K562 (cell line): ENCODE results near the gene PRKAA1. TPM values are rescaled to one million over a fixed set of nuclear protein-coding genes. Genes with fewer than 3 reads are reported as not detected.

Source experiments
- NFYB ChIP-seq: IDR thresholded peaks from 2 replicates; pipeline ENCODE4 v1.6.1; 2011; ENCODE audit warnings: mild to moderate bottlenecking, moderate library complexity; ENCODE audit not compliant: insufficient read length; ENCODE audit errors: extremely low read depth
- SRSF9 ChIP-seq: fragments of 200-400 bp; formaldehyde crosslinking; IDR thresholded peaks from 2 replicates; pipeline ENCODE4 v1.6.1; 2017; ENCODE audit warnings: low read depth, low read length, borderline replicate concordance
- STAG1 ChIP-seq: sonication (generic); formaldehyde crosslinking; IDR thresholded peaks from 2 replicates; pipeline ENCODE4 v1.5.0; 2020; ENCODE audit warnings: missing genetic modification reagents, borderline replicate concordance
- TAL1 ChIP-seq: fragments of 450-650 bp; IDR thresholded peaks from 2 replicates; pipeline ENCODE4 v1.6.1; 2016; ENCODE audit warnings: mild to moderate bottlenecking
- YY1 ChIP-seq, 3 experiments: IDR thresholded peaks; 2 replicates each; pipeline ENCODE4 v1.6.1; 2011; ENCODE audit warnings: low read length in 2 of 3, mild to moderate bottlenecking in 2 of 3, moderate library complexity in 2 of 3, borderline replicate concordance in 1 of 3, control low read depth in 1 of 3, low read depth in 1 of 3; ENCODE audit not compliant: insufficient read depth in 3 of 3, insufficient replicate concordance in 2 of 3, control insufficient read depth in 1 of 3, insufficient read length in 1 of 3; ENCODE audit errors: extremely low read depth in 1 of 3
- ZFP1 ChIP-seq: fragments of 450-650 bp; formaldehyde crosslinking; IDR thresholded peaks from 2 replicates; pipeline ENCODE4 v1.4.0; 2020; ENCODE audit warnings: mild to moderate bottlenecking, mixed read lengths
- ZKSCAN8 ChIP-seq: fragments of 200-800 bp; sonication (Bioruptor generic); IDR thresholded peaks from 2 replicates; pipeline ENCODE4 v1.6.1; 2016; ENCODE audit warnings: missing genetic modification characterization, missing compliant biosample characterization
- ZNF212 ChIP-seq: fragments of 450-650 bp; formaldehyde crosslinking; IDR thresholded peaks from 2 replicates; pipeline ENCODE4 v1.4.0; 2020; ENCODE audit warnings: mild to moderate bottlenecking
- ZNF347 ChIP-seq: fragments of 450-650 bp; formaldehyde crosslinking; IDR thresholded peaks from 2 replicates; pipeline ENCODE4 v1.4.0; 2020; ENCODE audit warnings: low read depth, mild to moderate bottlenecking, moderate library complexity
- polyA plus RNA-seq, 8 experiments: library from polyadenylated mRNA; depleted of rRNA in 4 of 8; stranded (reverse) in 5 of 8; unstranded in 3 of 8; fragments of >200 nt; fragmentation: Nextera tagmentation in 2 of 8; fragmentation: Illumina TruSeq in 1 of 8; extraction: Ambion mirVana in 2 of 8; extraction: Trizol in 1 of 8; gene quantifications; 2 replicates each; pipeline versions ENCODE4 v1.2.1 to v1.2.3, GENCODE V29; 2011 to 2014; ENCODE audit warnings: inconsistent platforms in 1 of 8, missing spikeins in 1 of 8
- total RNA-seq, 7 experiments: library from RNA; depleted of rRNA in 6 of 7; stranded (reverse); fragments of >200 nt in 6 of 7; fragmentation: Illumina TruSeq in 2 of 7; extraction: Trizol in 2 of 7; gene quantifications; 2 replicates each; pipeline versions ENCODE4 v1.2.1 to v1.2.3, GENCODE V29; 2011 to 2021; ENCODE audit warnings: low replicate concordance in 1 of 7
- TF ChIP-seq, protein P1 (sequence below): sonication (generic); formaldehyde crosslinking; IDR thresholded peaks from 2 replicates; pipeline ENCODE4 v1.9.0; 2022; ENCODE audit warnings: mild to moderate bottlenecking, missing genetic modification reagents
- TF ChIP-seq, protein P2 (sequence below): fragments of 450-650 bp; IDR thresholded peaks from 2 replicates; pipeline ENCODE4 v1.6.1; 2016; ENCODE audit warnings: low read depth
- TF ChIP-seq, protein P3 (sequence below): sonication (generic); formaldehyde crosslinking; IDR thresholded peaks from 2 replicates; pipeline ENCODE4 v1.8.1; 2023; ENCODE audit warnings: missing genetic modification reagents, mild to moderate bottlenecking, borderline replicate concordance

The PRKAA1 gene
- total and polyA plus RNA-seq, 9 of the 15 experiments (the other 6 are each of a cell fraction or from before 2014, with no cell fraction given): 24.5 to 84.0 (median 51.4) TPM

DNA sequence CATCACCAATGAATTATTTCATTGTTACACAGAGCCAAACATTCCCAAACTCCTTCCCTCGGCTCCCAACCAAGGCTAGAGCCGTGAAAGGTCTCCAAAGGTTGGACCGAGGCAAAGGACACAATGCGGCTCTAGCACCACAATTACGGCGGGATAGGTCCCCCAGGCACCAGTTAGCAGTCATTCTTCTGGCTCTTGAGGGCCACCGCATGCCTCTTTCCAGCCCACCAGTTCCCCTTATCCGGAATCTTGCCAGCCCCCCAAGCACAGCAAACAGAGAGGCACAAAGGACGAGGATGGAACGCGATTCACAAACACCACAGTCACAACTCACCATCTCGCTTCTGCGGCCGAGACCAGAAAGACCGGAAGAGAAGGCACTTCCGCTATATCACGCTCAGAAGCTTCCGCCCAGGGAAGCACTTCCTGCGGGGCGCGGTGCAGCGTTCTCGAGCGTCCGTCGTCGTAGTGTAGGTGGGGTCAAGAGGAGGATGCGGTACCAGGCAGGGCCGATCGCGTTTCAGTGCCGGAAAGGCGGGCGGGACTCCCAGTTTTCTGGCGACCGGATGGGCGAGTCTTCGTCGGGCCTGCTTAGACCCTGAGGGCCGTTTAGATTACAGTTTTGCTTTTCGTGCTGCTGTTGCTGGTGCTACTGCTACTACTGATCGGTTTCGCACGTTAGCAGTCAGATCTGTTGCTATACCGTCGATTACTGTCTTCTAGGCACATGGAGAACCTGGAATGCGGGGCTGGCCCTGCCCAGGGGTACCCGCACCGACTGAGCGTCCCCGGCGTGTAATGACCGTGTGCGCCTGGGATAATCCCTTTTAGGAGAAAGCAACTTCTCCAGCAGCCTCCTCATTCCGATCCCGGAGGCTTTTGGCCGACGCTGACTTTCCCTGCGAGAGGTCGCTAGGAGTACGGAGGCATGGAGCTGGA, 36.9 kb upstream of the PRKAA1 start, which contains the start of gene RPL37 (continued):
- no peak for TF ChIP-seq NFYB
- TF ChIP-seq, protein P1, sequence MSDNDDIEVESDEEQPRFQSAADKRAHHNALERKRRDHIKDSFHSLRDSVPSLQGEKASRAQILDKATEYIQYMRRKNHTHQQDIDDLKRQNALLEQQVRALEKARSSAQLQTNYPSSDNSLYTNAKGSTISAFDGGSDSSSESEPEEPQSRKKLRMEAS (CRISPR knock-in tag): peak; percentile 93
- TF ChIP-seq ZNF347 (CRISPR knock-in tag): no peak
- TF ChIP-seq, protein P2, sequence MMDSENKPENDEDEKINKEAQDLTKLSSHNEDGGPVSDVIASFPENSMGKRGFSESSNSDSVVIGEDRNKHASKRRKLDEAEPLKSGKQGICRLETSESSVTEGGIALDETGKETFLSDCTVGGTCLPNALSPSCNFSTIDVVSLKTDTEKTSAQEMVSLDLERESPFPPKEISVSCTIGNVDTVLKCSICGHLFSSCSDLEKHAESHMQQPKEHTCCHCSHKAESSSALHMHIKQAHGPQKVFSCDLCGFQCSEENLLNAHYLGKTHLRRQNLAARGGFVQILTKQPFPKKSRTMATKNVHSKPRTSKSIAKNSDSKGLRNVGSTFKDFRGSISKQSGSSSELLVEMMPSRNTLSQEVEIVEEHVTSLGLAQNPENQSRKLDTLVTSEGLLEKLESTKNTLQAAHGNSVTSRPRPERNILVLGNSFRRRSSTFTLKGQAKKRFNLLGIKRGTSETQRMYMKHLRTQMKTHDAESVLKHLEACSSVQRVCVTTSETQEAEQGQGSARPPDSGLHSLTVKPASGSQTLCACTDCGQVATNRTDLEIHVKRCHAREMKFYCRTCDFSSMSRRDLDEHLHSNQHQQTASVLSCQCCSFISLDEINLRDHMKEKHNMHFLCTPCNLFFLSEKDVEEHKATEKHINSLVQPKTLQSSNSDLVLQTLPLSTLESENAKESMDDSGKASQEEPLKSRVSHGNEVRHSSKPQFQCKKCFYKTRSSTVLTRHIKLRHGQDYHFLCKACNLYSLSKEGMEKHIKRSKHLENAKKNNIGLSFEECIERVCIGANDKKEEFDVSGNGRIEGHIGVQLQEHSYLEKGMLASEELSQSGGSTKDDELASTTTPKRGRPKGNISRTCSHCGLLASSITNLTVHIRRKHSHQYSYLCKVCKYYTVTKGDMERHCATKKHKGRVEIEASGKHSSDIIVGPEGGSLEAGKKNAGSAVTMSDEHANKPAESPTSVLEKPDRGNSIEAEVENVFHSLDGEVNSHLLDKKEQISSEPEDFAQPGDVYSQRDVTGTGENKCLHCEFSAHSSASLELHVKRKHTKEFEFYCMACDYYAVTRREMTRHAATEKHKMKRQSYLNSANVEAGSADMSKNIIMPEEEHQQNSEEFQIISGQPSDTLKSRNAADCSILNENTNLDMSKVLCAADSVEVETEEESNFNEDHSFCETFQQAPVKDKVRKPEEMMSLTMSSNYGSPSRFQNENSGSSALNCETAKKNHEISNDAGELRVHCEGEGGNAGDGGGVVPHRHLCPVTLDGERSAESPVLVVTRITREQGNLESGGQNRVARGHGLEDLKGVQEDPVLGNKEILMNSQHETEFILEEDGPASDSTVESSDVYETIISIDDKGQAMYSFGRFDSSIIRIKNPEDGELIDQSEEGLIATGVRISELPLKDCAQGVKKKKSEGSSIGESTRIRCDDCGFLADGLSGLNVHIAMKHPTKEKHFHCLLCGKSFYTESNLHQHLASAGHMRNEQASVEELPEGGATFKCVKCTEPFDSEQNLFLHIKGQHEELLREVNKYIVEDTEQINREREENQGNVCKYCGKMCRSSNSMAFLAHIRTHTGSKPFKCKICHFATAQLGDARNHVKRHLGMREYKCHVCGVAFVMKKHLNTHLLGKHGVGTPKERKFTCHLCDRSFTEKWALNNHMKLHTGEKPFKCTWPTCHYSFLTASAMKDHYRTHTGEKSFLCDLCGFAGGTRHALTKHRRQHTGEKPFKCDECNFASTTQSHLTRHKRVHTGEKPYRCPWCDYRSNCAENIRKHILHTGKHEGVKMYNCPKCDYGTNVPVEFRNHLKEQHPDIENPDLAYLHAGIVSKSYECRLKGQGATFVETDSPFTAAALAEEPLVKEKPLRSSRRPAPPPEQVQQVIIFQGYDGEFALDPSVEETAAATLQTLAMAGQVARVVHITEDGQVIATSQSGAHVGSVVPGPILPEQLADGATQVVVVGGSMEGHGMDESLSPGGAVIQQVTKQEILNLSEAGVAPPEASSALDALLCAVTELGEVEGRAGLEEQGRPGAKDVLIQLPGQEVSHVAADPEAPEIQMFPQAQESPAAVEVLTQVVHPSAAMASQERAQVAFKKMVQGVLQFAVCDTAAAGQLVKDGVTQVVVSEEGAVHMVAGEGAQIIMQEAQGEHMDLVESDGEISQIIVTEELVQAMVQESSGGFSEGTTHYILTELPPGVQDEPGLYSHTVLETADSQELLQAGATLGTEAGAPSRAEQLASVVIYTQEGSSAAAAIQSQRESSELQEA: no peak; the same call in 1 of the 2 replicates
- TF ChIP-seq ZFP1 (CRISPR knock-in tag): no peak
- TF ChIP-seq TAL1: peak; percentile 3; the same call in 1 of the 2 replicates
- TF ChIP-seq YY1 (IDR thresholded peaks at IDR 0.05; ENCODE audit: borderline replicate concordance in 1 of 3, control insufficient read depth in 1 of 3, extremely low read depth in 1 of 3, insufficient read depth in 3 of 3, insufficient read length in 1 of 3, insufficient replicate concordance in 2 of 3, low read depth in 1 of 3, low read length in 2 of 3): peak; percentile 5 to 86 (median 86)
- TF ChIP-seq, protein P3, sequence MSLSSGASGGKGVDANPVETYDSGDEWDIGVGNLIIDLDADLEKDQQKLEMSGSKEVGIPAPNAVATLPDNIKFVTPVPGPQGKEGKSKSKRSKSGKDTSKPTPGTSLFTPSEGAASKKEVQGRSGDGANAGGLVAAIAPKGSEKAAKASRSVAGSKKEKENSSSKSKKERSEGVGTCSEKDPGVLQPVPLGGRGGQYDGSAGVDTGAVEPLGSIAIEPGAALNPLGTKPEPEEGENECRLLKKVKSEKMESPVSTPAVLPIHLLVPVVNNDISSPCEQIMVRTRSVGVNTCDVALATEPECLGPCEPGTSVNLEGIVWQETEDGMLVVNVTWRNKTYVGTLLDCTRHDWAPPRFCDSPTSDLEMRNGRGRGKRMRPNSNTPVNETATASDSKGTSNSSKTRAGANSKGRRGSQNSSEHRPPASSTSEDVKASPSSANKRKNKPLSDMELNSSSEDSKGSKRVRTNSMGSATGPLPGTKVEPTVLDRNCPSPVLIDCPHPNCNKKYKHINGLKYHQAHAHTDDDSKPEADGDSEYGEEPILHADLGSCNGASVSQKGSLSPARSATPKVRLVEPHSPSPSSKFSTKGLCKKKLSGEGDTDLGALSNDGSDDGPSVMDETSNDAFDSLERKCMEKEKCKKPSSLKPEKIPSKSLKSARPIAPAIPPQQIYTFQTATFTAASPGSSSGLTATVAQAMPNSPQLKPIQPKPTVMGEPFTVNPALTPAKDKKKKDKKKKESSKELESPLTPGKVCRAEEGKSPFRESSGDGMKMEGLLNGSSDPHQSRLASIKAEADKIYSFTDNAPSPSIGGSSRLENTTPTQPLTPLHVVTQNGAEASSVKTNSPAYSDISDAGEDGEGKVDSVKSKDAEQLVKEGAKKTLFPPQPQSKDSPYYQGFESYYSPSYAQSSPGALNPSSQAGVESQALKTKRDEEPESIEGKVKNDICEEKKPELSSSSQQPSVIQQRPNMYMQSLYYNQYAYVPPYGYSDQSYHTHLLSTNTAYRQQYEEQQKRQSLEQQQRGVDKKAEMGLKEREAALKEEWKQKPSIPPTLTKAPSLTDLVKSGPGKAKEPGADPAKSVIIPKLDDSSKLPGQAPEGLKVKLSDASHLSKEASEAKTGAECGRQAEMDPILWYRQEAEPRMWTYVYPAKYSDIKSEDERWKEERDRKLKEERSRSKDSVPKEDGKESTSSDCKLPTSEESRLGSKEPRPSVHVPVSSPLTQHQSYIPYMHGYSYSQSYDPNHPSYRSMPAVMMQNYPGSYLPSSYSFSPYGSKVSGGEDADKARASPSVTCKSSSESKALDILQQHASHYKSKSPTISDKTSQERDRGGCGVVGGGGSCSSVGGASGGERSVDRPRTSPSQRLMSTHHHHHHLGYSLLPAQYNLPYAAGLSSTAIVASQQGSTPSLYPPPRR: peak; percentile 91; the same call in 1 of the 2 replicates
- 0 out of 2 replicates have a peak, but pooled peaks have one; percentile 23 for TF ChIP-seq ZNF212 (CRISPR knock-in tag)
- TF ChIP-seq SRSF9: no peak
- TF ChIP-seq STAG1 (CRISPR knock-in tag): no peak
- 0 out of 2 replicates have a peak, but pooled peaks have one; percentile 23 for TF ChIP-seq ZKSCAN8 (CRISPR knock-in tag)
